ENCODE measurements around the gene IGF2. TPM values are rescaled to one million over a fixed set of nuclear protein-coding genes. Genes with fewer than 3 reads are reported as not detected.

IGF2 gene
- polyA plus RNA-seq, 1 donor, result 738 TPM

DNA sequence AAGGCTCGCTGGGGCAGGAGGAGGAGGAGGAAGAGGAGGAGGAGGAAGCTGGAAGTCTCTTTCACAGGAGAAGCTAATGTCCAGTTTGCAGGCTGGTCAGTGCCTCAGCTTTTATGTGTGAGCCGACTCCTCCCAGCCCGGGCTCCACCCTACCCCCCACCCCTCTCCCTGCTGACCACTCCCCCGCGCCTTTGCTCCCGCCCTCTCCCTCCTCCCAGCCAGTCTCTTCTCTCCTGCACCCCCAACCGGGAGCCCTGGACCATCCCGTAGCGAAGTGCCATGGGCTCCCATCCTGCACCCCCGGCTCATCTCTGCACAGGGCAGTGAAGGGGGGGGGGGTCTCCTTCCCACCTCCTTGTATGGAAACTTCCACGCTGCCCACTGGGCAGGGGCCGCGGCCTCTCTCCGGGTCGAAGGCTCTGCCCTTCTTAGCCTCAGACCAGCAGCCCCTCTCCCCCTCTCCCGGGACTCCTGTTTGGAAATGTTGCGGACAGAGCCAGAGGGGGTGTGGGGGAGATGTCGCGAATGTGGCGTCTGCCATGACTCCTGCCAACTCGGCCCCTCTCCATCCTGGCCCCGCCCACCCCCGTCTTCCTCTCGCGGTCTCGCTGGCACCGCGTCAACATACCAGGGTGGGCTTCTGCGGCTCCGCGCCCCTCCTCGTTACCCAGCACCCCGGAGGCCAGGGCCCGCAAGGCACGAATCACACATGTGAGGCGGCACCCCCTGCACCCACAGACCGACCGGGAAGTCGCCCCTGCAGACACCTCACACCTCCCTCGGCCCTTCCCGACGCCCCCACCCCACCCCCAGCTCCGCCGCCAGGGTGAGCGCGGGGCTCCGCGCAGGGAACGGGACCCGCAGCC, 1.8 kb downstream of the IGF2 start:
- DNase-seq, result peak; percentile 84

DNA sequence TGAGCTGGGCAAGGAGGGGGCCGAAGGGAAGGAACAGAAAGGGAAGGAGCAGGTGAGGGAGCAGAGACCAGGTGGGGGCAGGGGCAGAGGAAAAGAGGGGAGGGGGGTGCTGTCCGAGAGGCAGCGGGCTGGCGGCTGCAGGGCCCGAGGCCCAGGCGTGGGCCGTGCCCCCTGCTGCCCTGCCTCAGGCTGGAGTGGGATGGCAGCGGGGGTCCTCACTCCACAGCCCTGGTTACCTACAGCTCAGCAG, 2.3 kb downstream of the IGF2 start:
- no peak for DNase-seq

DNA sequence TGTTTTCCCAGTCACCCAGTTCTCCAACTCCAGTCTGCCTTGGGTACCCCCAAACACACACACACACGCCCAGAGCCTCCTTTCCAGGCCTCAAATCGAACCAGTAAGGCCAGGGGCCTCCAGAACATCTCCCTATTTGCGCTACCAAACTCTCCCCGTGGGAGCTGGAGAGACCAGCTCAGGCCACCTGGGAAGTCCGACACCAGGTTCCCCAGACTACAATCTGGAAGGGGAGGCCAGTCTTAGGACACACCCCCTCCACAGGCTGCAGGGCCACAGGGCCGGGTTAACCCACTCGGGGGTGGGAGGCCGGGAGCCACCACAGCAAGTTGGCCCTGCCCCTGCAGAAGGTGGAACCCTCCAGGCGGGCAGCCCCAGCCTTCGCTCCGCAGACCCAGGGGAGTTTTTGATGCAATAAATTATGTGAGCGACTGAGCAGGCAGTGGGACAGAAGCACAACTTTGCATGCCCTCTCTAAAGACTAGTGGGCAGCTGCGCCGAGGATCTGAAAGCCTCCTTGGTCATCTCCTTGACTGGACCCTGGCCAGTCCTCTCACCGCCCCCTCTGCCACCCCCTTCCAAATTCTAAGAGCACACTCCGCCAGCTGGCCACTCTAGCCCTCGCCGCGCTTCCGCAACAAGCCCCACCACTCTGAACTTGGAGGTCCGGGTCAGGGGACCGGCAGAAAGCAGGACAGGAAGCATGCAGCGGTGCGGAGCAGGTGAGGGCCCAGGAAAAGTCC, 2.8 kb downstream of the IGF2 start:
- DNase-seq, result no peak

DNA sequence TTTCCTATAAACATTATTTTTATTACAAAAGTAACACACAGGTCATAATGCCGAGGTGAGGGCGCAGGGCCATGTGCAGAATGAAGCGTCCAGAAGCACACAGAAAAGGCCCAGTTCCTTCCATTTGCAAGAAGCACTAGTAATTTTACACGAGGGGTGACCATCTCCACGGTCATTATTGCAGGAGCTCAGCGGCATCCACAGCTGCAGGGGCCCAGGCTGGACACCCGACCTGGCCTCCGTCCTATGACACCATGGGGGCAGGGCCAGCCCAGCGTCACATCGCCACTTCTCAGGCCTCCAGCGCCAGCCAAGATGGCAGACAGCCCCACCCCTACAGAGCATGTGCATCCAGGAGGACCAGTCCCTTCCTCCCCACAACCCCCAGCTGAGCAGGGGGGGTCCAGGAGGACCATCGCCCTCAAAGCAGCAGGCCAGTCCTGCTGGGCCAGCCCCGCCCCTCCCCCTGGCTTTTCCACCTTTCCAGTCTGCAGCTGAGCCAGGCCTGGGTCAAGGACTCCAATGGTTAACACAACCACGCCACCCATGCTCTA, 3.5 kb downstream of the IGF2 start:
- no peak for DNase-seq

DNA sequence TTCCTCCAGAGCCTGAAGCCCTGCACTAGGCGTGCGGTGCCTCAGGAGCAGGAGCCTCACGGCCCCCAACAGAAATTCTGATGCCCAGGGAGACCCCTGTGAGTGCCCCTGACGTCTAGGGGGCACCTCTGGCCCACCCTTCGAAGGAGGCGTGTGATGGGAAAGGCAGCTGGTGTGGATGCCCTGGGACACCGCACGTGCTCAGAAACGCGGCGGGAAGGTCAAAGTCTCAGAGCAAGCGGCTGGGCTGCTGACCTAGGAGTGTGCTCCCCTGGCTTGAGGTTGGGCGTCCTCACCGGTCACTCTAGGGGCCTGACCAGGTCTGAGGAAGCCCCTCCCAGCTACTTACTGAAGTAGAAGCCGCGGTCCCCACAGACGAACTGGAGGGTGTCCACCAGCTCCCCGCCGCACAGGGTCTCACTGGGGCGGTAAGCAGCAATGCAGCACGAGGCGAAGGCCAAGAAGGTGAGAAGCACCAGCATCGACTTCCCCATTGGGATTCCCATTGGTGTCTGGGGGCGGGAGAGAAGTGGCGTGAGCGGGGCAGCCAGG, 4.1 kb downstream of the IGF2 start:
- DNase-seq, result no peak

DNA sequence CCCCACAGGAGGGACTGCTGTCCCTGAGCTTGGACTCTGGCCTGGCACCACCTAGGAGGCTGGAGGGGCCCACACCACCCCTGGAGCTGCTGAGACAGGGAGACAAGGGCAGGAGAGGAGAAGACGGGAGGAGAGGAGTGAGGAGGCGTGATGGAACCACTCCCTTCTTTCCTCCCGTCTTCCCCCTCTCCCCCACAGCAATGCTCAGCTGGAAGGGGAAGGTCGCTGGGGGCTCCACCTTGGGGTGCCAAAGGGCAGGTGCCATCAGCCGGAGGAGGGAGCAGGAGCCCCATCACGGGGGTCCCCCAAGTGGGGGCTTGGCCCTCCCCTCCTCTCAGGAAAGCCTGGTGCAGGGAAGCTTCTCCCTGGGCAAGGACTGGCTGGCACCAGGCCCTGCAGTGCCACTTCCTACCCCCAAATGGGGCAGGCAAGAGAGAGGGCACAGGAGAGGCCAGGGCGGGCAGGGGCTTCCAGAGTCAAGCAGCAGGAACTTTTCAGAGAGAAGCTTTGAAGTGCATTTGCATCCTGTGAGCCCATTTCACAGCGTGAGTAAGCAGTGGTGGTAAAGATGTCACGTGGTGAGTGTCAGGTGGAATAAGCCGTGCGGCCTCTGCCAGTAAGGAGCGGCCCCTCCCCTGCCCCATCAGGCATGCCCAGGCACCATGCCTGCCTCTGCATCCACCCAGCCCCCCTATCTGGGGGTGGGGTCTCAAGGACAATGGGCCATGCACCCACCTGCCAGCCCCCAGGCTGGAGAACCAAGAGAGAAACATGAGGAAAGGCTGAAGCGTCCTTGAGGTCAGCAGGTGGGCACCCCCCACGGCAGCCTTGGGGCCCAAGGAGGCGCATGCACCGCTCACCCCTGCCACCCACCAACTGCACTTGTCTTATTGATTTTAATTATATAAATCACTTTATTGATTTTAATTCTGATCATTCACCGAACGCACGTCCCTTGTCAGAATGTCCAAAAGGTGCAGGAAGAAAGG, 4.9 kb downstream of the IGF2 start:
- DNase-seq, result no peak

DNA sequence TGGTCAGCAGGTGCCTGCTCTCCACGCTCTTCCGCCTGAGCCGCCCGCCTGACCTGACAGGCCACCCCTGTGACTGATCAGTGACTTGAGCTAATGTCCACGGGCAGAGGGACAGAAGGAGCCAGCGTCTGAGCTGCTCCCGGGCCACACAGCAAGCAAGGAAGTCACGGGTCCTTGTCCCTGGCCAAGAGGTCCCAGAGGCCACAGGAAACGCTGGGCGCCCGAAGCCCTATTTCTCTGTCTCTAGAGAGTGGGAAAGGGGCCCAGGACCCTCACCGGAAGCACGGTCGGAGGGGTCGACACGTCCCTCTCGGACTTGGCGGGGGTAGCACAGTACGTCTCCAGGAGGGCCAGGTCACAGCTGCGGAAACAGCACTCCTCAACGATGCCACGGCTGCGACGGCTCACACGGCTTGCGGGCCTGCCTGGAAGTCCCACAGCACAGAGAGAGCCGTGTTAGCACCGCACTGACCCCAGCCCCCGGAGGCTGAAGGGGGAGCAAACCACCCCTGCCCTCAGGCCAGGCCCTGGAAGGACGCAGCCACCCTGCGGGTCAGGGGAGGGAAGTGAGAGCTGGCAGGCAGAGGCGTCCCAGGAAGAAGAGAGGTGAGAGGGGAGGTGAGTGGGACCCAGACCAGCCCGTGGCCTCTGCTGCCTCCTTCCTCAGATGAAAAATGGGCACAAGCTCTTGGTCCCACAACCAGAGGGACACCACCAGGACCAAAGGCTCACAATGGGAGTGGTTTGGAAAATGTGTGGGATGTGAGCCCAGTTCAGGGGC, 5.8 kb downstream of the IGF2 start:
- no peak for DNase-seq

DNA sequence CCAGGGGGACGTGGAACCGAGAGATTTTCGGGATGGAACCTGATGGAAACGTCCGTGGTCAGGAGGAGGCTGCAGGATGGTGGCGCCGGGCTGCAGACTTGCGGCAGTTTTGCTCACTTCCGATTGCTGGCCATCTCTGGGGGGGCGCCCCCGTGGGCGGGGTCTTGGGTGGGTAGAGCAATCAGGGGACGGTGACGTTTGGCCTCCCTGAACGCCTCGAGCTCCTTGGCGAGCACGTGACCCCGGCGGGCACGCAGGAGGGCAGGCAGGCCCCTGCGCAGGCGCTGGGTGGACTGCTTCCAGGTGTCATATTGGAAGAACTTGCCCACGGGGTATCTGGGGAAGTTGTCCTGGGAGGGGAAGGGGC, 6.3 kb downstream of the IGF2 start:
- DNase-seq, result no peak

DNA sequence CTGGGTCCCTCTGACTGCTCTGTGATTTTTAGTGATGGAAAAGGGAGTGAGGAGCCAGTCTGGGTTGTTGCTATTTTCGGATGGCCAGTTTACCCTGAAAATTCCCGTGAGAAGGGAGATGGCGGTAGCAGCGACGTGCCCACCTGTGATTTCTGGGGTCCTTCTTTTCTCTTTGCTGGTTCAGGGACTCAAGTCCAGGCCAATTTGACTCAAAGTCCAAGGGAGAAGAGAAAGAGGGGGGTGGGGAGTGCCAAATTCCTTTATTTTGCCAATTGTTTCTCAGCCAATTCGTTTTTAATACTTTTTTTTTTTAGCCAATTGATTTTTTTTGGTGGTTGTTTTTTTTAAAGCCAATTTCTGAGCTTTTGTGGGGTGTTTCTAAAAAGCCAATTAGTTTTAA, 6.9 kb downstream of the IGF2 start:
- DNase-seq, result no peak

DNA sequence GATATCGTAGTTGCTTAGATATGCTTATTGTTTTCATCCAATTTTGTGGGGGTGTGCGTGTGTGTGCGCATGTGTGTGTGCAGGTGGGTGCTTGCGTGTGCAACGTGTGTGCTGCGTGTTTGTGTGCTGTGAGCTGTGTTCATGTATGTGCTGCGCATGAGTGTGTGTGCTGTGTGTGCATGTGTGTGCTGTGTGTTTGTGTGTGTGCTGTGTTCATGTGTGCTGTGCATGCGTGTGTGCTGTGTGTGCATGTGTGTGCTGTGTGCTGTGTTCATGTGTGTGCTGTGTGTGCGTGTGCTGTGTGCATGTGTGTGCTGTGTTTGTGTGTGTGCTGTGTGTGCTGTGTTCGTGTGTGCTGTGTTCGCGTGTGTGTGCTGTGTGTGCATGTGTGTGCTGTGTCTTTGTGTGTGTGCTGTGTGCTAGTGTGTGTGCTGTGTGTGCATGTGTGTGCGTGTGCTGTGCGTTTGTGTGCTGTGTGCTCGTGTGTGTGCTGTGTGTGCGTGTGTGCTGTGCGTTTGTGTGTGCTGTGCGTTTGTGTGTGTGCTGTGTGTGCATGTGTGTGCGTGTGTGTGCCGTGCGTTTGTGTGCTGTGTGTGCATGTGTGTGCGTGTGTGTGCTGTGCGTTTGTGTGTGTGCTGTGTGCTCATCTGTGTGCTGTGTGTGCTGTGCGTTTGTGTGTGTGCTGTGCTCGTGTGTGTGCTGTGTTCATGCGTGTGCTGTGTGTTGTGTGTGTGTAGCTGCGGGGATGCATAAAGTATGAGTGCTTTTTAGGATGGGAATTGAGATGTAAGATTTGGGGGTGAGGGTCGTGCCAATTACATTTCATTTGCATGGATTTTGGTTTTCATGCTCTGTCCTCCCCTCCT, 7.6 kb downstream of the IGF2 start:
- no peak for DNase-seq

DNA sequence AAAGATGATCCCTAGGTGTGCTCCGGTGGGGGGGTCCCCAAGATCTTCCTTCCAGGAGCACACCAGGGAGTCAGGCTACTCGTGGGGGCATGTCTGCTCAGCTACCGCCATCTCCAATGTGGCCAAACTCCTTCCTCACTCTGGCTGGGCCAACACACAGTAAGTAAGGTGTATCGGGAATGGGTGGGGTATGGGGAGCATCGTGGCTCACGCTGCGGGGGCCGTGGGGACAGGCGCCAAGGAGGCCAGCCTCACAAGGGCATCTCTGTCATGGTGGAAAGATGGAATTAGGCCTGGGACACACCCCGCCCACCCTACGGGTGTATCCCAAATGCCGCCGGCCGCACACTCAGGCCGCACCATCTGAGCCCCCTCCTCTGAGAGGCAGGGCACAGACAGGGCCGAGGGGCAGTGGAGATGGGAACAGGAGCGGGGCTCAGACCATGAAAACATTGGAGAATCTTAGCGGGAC, 8.3 kb downstream of the IGF2 start:
- DNase-seq, result no peak

DNA sequence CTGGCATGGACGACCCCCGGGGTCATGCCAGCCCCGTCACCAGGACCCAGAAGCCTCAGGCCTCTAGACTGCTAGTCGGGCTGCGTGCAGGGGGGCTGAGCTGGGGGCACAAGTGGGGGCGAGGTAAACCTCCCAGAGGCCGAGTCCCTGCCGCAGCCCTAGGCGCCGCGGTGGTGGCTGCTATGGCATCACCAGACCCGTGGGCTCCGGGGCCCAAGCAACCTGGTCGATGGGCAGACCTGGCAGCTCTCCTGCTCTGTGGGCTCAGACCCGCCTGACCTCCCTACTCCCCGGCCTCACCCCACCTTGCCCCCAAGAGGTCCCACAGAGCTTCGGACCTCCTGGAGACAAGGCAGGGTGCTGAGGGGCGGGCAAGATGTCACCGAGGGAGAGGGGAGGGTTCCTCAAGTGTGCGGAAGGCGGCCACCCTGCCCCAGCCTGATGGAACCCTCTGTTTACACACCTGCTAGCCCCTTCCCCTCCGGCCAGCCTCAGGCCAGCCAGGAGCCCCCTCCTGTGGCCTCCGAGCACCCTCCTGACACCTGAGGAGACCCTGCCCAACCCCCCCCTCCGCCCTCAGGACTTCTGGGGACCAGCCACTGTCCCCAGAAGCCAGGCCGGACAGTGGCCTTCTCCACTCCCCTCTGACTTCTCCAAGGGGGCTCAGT, 9.4 kb downstream of the IGF2 start:
- no peak for DNase-seq

DNA sequence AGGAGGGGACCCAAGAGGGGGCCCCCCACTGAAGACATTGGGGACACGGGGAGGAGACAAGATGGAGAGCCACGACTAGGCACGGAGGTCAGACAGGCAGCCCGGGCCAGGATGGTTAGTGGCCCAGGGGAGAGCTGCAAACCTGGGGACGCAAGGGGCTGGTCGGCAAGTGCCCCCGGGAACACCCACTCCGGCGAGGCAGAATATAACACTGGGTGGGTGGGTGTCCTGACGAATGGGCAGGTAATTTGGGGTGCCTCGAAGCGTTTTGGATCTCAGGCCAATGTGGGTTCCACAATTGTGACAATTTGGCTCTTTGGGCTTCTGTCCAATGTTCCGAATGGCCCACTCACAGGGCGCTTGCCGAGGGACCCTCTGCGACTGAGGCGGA, 9.9 kb downstream of the IGF2 start:
- no peak for DNase-seq

DNA sequence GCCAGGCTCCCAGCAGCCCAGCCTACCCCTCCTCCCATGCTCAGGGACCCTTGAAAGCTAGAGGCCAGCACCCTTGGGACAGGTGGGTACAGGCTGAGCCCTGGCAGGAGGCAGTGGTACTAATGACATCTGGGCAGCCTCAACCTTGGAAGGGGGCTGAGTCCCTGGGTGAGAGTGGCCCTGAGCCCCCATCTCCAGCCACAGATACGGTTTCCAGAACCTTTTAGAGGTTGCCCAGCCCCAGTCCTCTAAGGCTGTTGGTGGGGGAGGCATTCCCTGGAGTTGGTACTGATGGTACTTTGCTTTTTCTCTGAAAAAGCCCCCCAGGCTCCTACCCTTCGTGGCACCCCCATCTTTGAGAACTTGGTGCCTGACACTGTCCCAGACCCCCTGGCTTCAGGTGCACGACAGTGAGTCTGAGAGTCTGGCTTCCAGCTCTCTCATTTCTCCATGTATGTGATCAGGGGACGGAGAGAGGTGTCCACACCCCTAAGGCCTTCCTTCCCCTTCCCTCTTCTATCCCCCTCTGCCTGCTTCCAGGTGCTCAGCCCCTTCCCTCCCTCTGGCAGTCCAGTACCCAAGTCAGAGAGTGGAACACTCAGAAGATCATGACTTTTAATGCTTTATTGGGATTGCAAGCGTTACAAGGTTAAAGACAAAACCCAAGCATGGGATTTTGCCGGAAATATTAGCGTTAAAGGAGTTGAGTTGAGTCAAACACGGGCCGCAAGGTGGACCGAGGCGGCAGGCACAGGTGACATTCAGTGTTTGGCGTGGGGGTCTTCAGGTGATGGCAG, 10.5 kb downstream of the IGF2 start:
- DNase-seq, result no peak

DNA sequence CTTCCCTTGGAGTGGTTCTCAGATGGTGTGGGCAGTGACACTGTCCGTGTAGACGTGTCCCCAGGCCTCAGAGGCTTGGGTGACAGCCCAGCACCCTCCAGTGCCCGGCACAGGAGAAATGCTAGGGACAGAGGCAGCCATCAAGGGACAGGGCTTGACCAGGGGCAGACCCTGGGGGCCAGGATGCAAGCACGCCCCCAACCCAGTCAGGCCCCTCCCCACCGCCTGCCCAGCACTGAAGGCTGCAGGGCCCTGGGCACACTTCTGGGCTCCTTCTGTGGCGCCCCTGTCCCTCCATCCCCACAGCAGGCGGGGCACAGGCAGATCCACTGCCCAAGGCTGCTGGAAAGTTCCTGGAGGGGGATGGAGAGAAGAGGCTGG, 11.1 kb downstream of the IGF2 start:
- no peak for DNase-seq

DNA sequence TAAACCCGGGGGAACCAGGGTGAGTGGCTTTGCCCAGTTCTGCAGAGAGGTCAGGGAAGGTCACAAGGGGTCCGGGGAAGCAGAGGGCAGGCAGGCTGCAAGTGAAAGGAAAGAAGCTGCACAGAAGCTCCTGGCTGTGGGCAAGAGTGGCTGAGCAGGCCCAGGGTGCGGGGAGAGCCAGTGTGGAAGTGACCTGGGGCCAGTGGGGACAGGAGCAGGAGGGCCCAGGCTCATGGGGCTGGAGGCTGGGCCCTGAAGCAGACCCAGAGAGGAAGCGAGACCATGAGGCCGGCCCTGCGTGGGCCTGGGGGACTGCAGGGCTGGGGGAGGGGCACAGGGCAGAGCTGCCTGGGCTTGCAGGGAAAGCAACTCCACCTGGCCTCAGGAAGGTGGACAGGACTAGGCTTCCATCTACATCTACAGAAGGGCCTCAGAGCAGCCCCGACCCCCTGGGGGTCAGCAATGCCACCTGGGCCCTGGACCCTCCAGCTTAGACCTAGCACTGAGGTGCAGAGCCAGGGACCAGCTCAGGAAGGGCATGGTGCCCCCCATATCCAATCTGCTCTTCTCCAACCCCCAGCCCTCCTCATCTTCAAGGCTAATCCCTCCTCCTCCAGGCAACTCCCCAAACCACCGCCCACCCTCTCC, 11.6 kb downstream of the IGF2 start:
- DNase-seq, result no peak

DNA sequence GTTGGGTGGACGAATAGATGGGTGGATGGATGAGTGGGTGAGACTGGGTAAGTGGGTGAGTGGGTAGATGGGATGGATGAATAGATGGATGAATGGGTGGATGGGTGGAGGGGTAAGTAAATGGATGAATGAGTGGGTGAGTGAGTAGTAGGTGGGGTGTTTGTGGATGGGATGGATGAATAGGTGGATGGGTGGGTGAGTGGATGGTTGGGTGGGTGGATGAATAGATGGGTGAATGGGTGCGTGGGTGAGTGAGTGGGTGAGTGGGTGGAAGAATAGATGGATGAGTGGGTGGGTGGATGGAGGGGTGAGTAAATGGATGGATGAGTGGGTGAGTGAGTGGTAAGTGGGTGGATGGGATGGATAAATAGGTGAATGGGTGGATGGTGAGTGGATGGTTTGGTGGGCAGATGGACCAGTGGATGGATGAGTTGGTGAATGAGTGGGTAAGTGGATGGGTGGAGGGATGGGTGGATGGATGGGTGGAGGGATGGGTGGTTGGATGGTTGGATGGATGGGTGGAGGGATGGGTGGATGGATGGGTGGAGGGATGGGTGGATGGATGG, 12.6 kb downstream of the IGF2 start:
- DNase-seq, result no peak
